Activated T-cell treated with anti-CD3 and anti-CD28 coated beads, Interleukin-2, amount 50 U/mL, for 1 hour (primary cell): ENCODE results near the gene SLFN12L.
A peak's percentile ranks its signal among the peaks of the same experiment; 100 is the strongest.
"Not testable (repeated sequence)": the region's sequence is repeated elsewhere in the genome, so short reads cannot be mapped to it uniquely, and the experiment has no call there.

Experiments
- DNase-seq: peaks from one replicate; pipeline ENCODE4 v3.0.0-alpha.2; 2020

SLFN12L gene

GRCh38 chr17:35537601-35538141, at the start of gene SLFN12L:
Gene SLFN12L (minus strand): TSS chr17:35537678. CDS start chr17:35522364, 15,314 bp downstream.
- no peak for DNase-seq

DNA sequence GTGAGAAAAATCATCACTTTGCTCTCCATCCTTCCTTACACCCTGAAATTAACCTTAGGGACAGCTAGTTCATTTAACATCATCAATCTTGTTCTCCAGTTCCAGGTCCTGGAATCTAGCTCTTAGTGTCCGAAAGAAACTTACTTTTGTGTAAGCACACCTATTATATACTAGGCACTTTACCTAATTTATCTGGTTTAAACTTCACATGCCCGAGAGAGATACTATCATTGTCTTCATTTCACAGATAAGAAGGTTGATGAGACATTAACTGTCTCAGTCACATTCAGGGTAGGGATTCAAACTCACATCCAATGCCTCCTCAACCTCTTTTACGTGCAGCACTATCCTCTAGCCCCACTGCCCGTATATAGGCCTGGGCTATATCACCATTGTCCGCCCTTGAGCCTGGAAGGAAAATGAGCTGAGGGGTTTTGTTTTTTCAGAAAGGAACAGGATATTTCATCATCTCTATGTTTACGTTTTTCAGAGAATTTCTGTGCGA, 49.1 kb upstream of the SLFN12L start:
- no peak for DNase-seq

- no peak for DNase-seq
Observed at GRCh38 chr17:35584061-35584460, 46.6 kb upstream of the SLFN12L start.

- DNase-seq, result no peak
Observed at GRCh38 chr17:35578929-35579432, 41.5 kb upstream of the SLFN12L start.

- peak; percentile 82 for DNase-seq
Observed at GRCh38 chr17:35578197-35578928, 40.9 kb upstream of the SLFN12L start, which contains the start of gene PEX12. Gene PEX12 (minus strand): TSS chr17:35578571. CDS start chr17:35578021, 550 bp downstream.

DNA sequence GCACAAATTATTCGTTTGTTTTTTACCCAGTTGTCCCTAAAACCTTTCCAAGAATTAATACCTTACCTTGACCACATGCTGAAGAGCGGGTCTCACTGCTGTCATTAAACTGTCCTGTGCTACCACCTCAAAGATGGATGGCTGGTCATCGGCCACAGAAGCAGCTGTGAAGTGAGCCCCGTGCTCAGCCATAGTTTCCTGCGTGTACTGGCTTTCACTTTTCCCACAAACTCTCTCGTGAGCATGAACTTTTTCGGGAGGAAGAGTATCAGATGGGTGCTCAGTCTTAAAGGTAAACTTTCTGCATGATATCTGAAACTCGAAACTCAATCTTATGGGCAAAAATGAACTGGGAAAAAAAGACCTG, 40.3 kb upstream of the SLFN12L start:
- DNase-seq, result no peak

- DNase-seq, result no peak
Observed at GRCh38 chr17:35575759-35576158, 38.3 kb upstream of the SLFN12L start.

GRCh38 chr17:35569405-35569804, 31.9 kb upstream of the SLFN12L start:
- DNase-seq, result no peak

- peak; percentile 35 for DNase-seq
Observed at GRCh38 chr17:35568561-35568960, 31.1 kb upstream of the SLFN12L start.

- no peak for DNase-seq
Observed at GRCh38 chr17:35566968-35567367, 29.5 kb upstream of the SLFN12L start.

- not testable (repeated sequence) for DNase-seq
Observed at GRCh38 chr17:35563181-35563580, 25.7 kb upstream of the SLFN12L start.

GRCh38 chr17:35560703-35561102, 23.2 kb upstream of the SLFN12L start, which contains the start of gene SLFN14:
Gene SLFN14 (minus strand): TSS chr17:35560819. CDS start chr17:35558062, 2,757 bp downstream.
- DNase-seq, result no peak

GRCh38 chr17:35559495-35560210, 22.2 kb upstream of the SLFN12L start:
- DNase-seq, result no peak

DNA sequence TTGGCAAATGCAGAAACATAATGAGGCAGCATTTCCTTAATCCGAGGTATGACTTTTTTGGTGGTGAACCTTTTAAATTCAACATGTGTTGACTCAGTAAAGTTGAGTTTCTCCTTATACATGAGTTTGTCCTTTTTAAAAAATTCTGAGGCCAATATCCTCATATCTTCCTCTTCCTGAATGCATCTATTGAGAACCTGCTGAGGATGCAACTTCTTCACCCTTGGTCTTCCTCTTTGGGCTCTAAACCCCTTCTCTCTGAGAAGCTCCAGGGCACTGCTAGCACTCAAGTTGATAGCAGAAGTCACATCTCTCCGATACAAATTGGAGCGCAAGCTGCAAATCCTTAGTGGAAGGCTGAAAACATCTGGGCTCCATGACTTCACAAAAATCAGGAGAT, 19.9 kb upstream of the SLFN12L start:
- DNase-seq, result no peak

- no peak for DNase-seq
Observed at GRCh38 chr17:35555691-35556090, 18.2 kb upstream of the SLFN12L start.

DNA sequence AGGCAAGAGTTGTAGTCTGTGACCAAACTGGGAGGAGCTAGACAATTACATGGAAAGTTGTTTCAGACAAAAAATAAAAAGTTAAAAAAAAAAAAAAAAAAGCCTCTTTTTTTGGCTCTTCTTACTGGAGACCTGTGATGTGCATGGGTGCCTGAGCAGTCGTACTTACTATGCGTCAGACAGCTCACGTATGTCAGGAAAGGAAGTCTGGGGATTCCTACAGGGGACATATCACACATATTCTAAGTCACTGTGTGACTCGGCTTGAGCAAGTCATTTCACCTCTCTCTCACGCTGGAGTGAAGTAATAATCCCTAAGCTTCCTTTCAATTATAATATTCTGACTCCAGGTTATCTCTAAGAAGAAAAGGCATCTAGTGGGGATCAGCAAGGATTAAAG, 17.2 kb upstream of the SLFN12L start:
- no peak for DNase-seq

DNA sequence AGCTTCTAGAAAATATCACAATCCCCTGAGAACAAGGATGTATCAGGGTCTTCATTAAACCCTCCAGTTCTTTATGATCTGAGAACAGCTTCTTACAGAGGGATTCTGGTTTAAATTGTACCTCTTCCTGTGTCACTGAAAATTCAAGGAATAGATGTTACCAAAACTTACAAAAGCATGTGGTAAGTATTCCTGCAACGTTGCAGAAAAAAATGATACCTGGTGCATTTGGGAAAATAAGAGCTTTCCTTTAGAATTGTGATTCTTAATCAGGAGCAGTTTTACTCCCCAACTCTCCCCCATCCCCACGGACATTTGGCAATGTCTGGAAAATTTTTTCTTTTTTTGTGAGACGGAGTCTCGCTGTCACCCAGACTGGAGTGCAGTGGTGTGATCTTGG, 15.8 kb upstream of the SLFN12L start:
- DNase-seq, result no peak

- DNase-seq, result no peak
Observed at GRCh38 chr17:35548978-35549377, 11.5 kb upstream of the SLFN12L start.

DNA sequence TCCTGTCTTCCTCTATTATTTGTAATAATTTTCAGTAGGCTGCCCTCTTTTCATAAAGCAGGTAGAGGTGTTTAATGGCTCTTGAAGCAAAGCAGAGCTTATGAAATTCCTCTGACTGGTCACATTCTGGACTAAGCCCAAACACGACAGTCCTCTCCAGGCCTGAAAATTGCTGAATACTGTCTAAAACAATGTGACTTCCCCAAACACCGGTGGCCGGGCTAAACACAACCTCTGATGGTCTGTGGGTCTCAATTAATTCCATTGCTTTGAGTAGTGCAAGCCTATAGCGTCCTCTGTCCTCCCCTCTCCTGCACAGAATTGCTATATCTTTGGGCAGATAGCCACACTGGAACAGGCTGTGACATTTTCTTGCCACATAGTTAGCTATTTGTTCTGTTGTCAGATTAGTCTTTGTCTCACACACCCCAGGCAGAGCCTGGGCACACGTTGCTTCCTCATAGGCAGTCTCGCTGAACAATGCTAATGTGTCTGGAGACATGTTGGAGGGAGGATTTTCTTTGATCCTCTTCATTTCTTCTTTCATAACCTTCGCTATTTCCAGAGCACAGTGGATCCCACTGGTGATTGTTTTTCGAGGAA, 10.8 kb upstream of the SLFN12L start:
- no peak for DNase-seq

GRCh38 chr17:35546487-35546886, 9.0 kb upstream of the SLFN12L start:
- no peak for DNase-seq

DNA sequence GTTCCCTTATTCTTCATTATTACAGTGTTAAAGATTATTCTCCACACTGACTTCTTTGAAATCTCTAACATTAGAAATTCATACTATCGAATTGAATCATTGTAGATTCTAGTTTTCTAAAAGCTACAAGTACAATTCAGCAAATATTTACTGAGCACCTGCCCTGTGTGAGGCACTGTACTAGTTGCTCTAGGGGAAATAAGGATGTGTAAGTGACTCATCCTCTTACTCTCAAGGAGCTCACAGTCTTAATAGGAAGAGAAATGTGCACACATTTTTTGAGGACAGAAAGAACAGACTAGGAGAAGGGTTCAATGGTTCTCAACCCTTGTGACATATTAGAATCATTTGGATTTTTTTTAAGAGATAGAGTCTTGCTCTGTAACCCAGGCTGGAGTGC, 7.7 kb upstream of the SLFN12L start:
- no peak for DNase-seq

GRCh38 chr17:35543856-35544255, 6.4 kb upstream of the SLFN12L start:
- DNase-seq, result no peak

DNA sequence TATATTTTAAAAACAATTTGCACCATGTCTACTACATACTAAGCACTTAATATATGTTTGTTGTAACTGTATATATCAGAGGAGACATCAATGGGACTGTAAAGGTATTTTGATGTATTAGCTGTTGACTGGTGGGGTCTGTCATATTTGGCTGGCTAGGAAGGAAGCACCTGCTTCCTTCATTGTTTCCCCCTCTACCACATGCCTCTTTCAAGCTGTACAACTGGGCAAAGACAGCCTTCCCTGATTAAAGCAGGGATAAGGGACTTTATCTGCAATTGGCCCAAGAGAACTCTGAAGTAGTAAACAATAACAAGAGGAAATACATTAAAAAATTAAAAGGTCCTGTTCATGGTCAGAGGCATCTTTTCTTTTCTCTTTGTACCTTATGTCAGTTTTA, 5.5 kb upstream of the SLFN12L start:
- no peak for DNase-seq
